Stimulated activated CD8-positive, alpha-beta memory T cell treated with anti-CD3 and anti-CD28 coated beads, Interleukin-15, amount 100 ng/mL, for 24 hours (primary cell): Measurements from ENCODE around the gene GLI2.

Experiments used
- DNase-seq: peaks from one replicate; pipeline ENCODE4 v3.0.0-alpha.2; 2020; ENCODE audit warnings: low read depth

Gene GLI2

DNA sequence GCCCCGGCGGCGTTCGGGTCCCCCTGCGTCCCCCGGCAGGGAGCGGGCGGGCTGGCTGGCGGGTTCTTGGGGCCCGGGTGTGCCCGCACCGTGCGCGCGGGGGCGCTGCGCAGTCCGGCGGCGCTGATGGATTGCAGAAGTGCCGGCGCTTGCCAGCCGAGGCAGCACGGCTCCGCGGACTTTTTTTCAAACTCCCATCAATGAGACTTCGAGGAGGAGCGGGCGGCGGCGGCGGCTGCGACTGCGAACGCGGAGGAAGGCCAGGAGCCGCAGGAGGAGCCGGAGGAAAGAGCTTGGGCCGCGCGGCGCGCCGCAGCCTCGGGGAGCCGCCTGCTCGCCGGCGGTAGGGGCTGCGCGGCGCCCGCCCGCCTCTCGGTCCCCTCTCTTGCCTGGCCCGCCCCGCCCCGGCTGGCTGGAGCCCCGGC is at the start of gene GLI2:
Gene GLI2, plus strand, starts transcription at position 123 of the 425 bp plus-strand sequence. CDS start 61,453 bp downstream, outside the sequence.
- no peak for DNase-seq

DNA sequence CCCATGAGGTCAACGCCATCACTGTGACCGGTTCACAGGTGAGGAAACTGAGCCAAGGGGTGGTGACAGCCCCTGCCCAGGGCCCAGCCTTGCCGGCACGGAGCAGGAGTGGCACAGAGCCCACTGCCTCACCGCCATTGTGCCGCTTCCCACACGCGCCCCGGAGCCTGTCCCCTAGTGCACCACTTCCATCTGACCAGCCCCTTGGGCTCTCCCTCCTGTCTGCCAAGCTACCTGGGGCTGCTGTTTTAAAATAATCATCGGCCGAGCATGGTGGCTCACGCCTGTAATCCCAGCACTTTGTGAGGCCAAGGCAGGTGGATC is 49.7 kb upstream of the GLI2 start:
- no peak for DNase-seq

DNA sequence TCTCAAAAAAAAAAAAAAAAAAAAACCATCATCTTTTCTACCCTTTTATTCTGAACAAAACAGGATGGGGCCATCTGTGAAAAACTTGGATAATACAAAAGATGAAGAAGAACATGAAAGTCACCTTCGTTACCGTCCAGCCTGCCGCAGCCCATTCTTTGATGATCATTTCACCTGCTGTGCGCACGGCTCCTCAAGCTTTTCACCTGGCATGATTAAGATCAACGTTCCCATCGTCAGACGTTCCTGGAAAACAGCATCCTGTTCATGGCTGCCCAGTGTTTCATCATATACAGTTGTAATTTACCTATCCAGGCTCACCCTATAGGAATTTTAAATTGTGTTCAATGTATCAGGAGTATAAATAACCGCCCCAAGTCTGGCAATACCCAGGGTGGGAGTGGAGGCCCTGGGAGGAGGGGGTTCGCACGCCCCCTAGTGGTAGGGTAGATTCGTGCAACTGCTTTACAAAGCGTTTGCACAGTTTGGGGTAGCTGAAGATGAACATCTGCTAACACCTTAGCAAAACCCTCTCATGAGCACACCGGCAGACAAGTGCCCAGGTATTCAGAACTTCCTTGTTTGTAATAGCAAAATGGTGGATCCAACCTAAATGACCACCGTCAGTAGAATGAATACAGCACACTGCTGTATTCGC is 49.0 kb upstream of the GLI2 start:
- DNase-seq: no peak

DNA sequence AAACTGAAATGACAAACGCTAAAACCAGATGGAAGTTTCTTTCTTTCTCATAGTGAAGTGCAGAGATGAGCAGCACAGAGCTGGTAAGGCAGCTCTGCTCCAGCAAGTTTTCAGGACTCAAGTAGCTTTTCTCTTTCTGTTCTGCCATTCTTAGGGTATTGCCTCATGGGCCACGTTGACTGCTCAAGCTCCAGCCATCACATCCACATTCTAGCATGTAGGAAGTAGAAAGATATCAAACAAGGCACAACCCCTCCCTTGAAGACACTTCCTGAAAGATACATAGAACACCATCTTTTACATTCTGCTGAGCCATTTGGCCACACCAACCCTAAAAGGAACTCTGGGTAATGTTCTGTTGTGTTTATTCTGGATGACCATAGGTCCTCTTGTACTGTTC is 48.5 kb upstream of the GLI2 start:
- no peak for DNase-seq

DNA sequence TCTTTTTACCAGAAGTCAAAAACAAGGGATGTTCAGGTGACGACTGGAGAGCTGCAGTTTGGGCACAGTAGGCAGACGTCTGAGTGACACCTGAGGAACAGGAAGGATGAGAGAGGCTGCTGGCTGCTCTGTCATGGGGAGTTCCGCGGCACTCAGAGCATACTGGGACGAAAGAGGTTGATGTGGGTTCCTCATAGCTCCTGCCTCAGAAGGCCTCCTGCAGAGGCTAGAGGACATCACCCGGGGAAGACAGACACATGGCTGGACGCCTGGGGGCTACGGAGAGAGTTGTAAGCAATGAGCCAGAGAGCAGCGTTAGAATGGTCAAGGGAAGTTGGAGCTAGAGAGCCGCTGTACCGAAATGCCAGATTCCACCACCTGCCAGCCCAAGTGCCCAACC is 45.1 kb upstream of the GLI2 start:
- no peak for DNase-seq

DNA sequence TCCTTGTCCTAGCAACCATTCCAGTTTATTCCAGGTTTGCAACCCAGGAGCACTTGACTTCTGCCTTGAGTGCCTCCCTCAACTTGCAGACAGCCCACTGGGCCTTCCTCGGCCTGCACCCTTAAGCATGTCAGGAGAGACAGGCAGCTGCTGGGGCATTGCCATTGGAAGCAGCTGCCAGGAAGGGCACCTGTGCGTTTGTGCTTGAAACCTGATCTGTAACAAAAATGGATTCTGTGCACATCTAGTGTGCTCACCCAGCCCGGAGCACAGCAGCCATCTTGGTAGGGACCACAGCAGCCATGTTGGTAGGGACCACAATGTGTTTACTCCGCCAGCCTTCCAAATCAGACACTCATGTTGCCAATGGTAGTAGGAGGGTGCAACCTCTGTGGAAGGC is 44.3 kb upstream of the GLI2 start:
- DNase-seq: no peak

DNA sequence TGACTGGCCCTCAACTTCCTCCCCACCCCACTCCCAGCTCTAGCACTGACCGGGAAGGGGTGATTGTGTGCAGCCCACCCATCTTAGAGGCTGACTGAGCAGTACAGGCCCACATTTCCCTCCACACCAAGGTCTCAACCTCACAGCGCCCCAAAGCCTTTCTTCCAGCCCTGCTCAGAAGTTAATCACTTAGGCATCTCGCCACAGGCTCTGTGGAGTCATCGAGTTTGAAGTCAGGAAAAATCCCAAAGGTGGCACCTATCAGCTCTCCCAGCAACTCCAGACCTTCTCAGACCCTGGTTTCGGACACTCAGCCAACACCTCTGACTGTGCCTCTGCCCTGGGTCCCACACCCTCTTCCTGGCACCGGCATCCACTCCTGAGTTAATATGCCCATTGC is 43.0 kb upstream of the GLI2 start:
- DNase-seq: no peak

DNA sequence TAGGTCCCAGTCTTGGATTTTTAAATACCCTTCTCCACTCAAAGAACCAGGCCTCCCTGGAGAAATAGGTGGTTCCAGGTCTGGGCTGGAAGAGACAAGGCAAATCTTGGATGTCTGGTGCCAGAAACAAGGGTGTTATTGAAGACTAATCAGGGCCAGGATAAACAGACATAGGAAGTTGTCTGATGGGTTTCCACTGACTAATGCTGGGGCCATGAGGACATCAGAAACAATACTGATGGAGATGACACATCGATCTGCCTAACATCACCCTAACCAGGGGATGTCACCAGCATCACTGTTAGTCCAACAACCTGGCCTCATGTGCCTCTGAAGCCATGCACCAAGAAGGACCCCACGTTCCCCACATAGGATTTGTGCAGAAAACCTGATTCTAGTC is 42.5 kb upstream of the GLI2 start:
- no peak for DNase-seq

DNA sequence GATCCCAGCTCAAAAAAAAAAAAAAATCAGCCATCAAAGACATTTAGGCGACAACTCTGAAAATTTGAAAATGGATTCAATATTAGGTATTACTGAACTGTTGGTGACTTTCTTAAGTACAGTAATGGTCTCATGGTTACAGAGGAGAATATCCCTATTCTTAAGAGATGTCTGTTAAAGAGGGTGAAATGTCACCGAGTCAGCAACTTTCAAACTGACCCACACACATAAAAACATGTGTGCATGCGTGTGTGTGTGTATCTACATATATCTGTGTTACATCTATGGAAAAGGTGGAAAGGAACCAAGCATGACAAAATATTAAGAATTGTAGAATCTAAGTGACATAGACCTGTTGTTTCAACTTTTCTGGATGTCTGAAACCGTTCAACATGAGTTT is 41.6 kb upstream of the GLI2 start:
- no peak for DNase-seq

DNA sequence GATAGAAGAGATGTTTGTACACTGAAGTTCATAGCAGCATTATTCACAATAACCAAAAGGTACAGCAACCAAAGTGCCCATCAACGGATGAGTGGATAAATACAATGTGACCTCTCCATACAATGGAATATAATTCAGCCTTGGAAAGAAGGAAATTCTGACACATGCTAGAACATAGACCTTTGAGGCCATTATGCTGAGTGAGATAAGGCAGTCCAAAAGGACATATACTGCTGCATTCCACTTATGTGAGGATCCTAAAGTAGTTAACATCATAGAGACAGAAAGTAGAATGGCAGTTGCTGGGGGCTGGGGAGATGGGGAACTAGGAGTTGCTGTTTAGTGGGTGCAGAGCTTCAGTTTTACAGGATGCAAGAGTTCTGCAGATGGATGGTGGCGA is 38.2 kb upstream of the GLI2 start:
- no peak for DNase-seq

DNA sequence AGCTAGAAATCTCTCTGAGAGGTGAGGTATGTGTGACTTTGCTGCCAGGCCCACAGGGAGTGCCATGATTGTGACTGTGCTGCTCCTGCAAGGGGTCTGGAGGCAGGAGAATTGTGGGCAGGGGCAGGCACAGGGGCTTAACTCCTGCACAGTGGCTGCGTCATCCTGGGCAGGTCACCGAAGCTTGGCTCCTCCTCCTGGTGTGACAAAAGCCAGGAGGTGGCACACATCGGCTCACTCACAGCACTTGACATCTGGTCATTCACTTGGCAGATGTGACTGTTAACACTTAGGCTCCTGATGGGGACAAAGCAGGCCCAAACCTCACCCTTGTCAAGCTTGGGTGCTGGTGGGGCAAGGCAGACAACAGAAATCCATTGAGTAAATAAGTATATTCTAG is 36.4 kb upstream of the GLI2 start:
- DNase-seq: no peak

DNA sequence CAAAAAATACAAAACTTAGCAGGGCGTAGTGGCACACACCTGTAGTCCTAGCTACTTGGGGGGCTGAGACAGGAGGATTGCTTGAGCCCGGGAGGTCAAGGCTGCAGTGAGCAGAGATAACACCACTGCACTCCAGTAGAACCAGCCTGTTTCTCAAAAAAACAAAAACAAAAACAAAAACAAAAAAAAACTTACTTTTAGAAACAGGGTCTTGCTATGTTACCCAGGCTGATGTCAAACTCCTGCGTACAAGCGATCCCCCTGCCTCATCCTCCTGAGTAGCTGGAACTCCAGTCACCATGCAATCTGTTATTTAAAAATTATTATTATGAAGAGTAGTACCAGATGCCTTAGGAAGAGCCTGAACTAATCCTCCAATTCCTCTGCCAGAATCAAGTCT is 35.0 kb upstream of the GLI2 start:
- DNase-seq: no peak

DNA sequence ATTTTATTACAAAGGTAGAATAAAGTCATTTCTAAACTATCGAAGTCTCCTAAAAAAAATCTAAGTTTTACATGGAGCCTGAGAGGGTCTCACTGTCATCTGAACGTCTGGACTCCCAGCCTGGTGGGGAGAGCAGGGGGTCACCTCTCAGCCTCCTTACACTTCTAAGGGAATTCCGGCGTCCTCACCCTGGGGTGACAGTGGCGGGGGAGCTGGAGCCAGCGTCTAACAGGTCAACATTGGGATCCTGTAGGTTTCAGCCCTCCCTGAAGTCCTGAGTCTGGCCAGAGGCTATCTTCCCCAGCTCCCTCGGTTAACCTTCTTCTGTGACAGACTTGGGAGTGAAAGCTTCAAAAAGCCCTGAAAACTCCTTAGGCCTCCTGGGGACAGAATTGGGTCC is 34.6 kb upstream of the GLI2 start:
- no peak for DNase-seq

DNA sequence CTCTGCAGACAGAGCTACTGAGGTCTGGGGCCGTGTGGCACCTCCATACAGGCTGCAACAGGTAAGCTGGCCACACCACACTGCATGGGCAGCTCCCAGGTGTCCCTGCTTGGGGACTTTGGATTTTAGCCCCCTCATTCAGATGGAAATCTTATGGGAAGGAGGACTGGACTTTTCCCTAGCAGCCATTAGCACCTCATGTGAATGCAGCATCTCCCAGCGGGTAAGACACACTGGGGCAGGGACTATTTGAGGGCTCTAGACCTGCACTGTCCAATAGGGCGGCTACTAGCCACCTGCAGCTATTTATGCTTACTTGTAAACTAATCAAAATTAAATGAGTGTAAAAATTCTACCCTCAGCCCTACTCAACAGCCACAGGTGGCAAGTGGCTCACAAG is 34.2 kb upstream of the GLI2 start:
- DNase-seq: no peak

DNA sequence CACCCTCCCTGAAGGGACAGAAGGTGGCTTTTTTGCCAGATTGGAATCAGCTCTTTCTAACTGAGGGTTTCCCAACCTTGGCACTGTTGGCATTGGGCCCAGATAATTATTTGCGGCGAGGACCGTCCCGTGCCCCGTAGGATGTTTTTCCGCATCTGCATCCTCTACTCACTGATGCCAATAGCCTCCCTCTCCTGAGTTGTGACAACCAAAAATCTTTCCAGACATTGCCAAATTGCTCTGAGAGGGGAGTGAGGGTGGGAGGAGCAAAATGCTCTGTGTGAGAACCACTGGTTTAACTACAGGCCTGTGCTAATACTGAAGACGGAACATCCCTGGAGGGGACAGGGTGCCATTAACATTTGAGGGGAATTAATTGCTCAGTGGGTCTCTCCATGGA is 33.6 kb upstream of the GLI2 start:
- no peak for DNase-seq

DNA sequence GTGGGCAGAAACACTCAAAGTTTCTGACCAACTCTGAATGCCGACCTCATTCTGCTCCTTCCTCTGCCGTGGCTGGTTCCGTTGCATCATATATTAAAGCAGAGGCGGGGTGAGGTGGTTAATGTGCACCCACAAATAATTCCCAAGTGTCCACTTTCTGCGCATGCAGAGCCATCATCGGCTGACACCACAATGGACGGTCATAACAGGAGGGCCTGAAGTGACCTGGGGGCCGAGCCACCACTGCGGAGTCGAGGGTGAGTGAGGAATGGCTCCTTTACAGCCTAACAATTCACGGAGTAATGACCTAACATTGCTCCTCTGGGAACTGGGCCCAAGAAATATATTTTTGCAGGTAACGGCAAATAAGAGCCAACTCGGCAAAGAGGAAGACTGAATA is 32.9 kb upstream of the GLI2 start:
- DNase-seq: no peak

DNA sequence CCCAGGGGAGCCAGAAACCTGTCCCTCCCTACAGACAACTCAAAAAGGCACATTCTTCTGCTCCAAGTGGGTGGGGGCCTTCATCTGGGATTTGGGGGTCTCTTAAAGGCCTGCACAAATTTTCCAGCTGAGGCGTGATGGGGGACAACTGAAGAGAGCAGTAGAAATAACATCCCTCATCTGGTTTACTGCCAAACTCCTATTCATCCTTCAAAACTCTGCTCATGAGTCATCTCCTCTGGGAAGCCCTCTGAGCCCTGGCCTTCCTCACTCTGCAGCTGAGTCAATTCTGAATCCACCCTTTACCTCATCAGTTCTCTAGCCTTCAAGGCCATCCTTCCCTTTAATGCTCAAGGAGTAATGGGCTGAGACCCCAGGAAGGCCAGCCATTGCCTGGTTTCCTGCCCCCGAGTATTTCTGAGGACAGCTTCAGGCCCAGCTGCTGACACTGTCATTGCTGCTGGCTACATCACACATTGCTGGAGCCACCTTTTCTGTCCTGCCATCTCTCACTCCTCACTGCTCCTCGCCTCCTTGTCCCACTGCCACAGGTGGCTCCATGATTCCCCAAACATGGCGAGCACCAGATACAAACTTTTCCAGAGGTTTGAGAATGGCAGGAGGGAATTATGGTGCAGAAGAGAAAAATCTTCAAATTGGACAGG is 32.2 kb upstream of the GLI2 start:
- DNase-seq: no peak

DNA sequence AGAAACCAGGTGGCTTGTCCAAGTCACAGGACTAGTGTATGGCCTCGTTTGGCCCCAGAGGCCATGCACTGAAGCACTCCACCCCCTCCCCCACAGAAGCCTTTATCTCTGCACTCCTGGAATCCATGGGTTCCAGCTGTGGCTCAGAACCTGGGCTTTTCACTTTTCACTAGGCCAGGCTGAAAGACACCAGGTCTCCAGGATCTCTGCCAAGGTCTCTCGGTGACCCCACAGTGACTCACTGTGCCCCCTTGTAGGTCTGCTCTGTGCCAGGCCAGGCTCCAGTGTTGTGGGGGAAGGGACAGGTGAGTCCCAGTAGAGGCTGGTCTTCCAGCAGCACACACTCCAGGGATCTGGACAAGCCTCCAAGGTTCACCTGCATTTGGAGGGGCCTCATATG is 31.0 kb upstream of the GLI2 start:
- no peak for DNase-seq

DNA sequence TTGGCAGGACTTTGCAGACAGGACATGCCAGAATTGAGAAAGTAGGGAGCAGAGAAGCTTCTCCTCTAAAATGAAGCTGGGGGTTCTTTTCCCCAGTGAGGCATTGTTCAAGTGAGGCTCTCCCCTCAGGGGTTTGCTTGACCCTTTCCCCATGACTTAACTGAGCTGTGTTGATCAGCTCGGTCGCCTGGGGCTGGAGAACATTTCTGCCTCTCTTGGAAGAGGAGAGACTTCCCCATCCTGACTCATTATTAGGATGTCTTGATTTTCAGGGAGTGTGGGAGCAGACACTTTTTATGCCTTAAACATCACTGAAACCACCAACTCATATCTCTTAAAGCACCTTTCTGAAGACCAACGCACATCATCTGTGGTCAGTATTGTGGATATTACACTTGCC is 27.9 kb upstream of the GLI2 start:
- no peak for DNase-seq

DNA sequence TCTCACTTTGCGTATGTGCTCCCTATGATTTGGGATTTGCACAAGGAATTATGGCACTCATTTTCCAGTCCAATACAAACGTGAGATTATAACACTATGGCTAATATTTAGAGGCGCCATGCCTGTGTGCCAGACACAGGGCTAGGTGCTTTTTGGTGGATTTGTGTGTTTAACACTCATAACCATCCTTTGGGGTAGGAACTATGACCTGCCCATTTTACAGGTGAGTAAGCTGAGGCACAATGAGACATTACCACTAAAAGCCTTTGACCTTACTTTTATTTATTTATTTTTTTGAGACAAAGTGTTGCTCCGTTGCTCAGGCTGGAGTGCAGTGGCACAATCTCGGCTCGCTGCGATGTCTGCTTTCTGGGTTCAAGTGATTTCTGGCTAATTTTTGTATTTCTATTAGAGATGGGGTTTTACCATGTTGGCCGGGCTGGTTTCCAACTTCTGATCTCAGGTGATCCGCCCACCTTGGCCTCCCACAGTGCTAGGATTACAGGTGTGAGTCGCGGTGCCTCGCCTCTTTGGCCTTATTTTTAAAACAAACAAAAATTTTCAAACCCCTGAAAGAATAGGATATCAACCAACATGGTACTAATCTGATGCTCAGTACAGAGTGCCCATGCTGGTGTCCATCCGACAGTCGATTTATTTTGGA is 26.6 kb upstream of the GLI2 start:
- DNase-seq: no peak

DNA sequence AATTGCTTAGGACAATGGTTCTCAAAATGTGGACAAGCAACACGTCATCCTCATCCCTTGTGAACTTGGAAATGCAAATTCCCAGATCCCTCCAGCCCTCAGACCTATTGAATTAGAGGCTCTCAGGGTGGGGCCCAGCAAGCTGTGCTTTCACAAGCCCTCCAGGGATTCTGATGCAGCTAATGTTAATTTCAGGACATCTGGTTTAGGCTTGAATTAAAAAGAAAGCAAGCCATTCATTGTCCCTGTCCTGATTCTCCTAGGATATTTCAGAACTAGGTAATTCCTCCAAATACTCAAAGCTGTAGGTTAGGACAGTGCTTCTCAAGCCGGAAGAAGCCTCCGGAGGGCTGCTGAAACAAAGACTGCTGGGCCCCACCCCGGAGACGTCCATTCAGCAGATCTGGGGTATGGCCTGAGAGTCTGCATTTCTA is 26.0 kb upstream of the GLI2 start:
- no peak for DNase-seq

DNA sequence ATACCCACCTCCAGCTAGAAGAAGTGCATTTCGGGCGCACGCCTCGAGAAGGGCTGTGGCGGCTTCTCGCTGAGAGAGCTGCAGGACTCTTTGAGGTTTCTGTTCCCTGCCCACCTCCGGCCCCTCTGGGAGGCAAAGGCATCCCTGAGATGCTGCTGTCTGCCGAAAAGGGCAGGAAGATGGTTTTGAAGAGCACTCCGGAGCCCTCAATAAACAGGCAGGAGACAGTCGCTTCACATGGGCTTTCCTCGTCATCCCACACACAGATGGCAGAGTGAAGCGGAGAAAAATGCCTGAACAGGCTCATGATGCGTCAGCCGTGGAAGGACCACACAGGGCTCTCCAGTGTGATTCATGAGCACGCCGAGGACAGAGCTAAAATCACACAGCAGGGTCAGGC is 25.4 kb upstream of the GLI2 start:
- DNase-seq: no peak

DNA sequence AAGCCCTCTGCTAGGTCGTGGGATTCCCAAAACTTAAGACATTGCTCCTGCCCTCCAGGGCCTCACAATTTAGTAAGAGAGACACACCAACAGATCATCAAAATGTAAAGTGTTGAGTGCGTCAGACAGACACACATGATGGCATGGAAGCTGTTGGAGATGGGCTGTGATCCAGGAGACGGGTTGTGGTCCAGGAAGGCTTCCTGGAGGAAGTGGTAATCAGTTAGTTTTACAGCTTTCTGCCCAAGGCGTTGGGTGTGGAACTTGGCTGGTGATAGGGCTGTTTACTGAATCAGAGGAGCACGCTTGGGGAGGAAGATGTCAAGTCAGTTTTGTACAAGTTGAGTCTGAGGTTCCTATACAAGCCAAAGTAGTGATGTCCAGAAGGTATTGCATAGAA is 24.0 kb upstream of the GLI2 start:
- no peak for DNase-seq

DNA sequence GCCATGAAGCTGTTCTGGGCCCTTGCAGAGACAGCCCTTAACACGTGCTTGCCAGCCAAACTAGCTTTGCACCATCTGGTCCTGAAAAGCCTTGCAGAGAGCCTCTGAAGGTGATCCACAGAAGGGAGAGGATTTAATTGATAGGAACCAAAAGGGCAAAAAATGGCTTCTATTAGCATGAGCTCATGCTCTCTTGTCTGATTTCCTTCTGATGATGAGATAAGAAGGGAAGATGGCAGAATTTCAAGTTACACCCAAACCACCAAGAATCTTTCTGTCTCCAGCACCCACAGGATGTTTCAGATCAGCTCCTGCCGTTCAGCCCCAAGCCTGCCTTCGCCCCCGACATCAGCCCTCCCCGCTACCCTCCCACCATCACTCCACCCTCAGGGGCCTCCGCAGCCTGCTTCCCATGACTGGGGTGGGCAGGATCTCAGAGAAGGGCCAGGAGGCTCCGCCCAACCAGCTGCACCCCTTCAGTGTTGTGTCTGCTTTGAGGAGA is 23.4 kb upstream of the GLI2 start:
- DNase-seq: no peak
